Esophagus squamous epithelium (tissue), 4 donors: ENCODE results near the gene QTRT2.

Source experiments
- POLR2A ChIP-seq, 4 donors: fragments of 450-650 bp; IDR thresholded peaks; one replicate each; pipeline ENCODE4 v1.6.1; 2017; ENCODE audit warnings: antibody characterized with exemption in 4 of 4, mild to moderate bottlenecking in 4 of 4, moderate library complexity in 3 of 4
- TF ChIP-seq, protein P1 (sequence below), 6 experiments: fragments of 450-650 bp in 4 of 6; fragments of 200-600 bp in 2 of 6; sonication (generic) in 2 of 6; IDR thresholded peaks; one replicate each; pipeline ENCODE4 v1.5.1; 2016 to 2019; ENCODE audit warnings: antibody characterized with exemption in 6 of 6, mild to moderate bottlenecking in 4 of 6, moderate library complexity in 4 of 6

DNA sequence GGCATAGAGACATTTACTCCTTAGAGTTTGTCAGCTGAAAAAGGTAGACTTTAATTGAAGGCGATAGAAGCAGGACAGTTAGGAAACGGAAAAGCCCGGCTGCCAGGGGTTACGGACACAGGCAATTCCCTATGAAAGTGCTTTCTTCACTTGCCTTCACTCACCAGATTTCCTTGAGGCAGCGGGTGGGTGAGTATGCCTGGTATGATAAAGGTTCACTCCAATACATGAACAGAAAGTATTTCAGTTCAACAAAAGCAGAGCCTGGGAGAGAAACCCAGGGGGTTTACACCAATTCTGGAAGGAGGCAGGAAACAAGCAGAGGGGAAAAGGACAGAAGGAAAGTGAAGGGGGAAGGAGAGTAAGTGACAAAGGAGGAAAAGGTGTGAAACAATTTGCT lies 53.9 kb downstream of the QTRT2 start:
- TF ChIP-seq, protein P1, sequence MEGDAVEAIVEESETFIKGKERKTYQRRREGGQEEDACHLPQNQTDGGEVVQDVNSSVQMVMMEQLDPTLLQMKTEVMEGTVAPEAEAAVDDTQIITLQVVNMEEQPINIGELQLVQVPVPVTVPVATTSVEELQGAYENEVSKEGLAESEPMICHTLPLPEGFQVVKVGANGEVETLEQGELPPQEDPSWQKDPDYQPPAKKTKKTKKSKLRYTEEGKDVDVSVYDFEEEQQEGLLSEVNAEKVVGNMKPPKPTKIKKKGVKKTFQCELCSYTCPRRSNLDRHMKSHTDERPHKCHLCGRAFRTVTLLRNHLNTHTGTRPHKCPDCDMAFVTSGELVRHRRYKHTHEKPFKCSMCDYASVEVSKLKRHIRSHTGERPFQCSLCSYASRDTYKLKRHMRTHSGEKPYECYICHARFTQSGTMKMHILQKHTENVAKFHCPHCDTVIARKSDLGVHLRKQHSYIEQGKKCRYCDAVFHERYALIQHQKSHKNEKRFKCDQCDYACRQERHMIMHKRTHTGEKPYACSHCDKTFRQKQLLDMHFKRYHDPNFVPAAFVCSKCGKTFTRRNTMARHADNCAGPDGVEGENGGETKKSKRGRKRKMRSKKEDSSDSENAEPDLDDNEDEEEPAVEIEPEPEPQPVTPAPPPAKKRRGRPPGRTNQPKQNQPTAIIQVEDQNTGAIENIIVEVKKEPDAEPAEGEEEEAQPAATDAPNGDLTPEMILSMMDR (IDR thresholded peaks at IDR 0.05) = no peak
- no peak for TF ChIP-seq POLR2A (IDR thresholded peaks at IDR 0.05)
